Activated naive CD8-positive, alpha-beta T cell treated with anti-CD3 and anti-CD28 coated beads for 36 hours (primary cell): ENCODE results near the gene CLCNKB. TPM values are rescaled to one million over a fixed set of nuclear protein-coding genes. Genes with fewer than 3 reads are reported as not detected.

Experiments
- DNase-seq: peaks from one replicate; pipeline ENCODE4 v3.0.0; 2021
- H3K27ac Mint-ChIP-seq: one replicate; pipeline ENCODE4 v1.8.0; 2022; ENCODE audit warnings: mild to moderate bottlenecking, moderate library complexity, mixed read lengths
- H3K27me3 Mint-ChIP-seq: one replicate; pipeline ENCODE4 v1.8.0; 2022; ENCODE audit warnings: mild to moderate bottlenecking, mixed read lengths
- H3K36me3 Mint-ChIP-seq: one replicate; pipeline ENCODE4 v1.8.0; 2021; ENCODE audit warnings: mild to moderate bottlenecking, mixed read lengths
- H3K4me1 Mint-ChIP-seq: one replicate; pipeline ENCODE4 v1.8.0; 2021; ENCODE audit warnings: mixed read lengths
- H3K4me3 Mint-ChIP-seq: one replicate; pipeline ENCODE4 v1.8.0; 2022; ENCODE audit warnings: mild to moderate bottlenecking, moderate library complexity, mixed read lengths
- H3K9me3 Mint-ChIP-seq: one replicate; pipeline ENCODE4 v1.8.0; 2022; ENCODE audit warnings: mixed read lengths
- total RNA-seq, 2 experiments: library from RNA; stranded (reverse); gene quantifications; one replicate each; pipeline ENCODE4 v1.2.3, GENCODE V29; 2021

The CLCNKB gene
- total RNA-seq, 2 experiments from 2014 or later = not detected

- Mint-ChIP-seq H3K36me3 (no peaks in the 10 kb centered on the region), H3K4me3 (no peak overlapping the region), H3K4me1 (peaks cover 6% of the 10 kb centered on the region), H3K27me3 (no peaks in the 10 kb centered on the region), H3K27ac (no peak overlapping the region), H3K9me3 (no peaks in the 10 kb centered on the region)
- DNase-seq = no peak
Observed at GRCh38 chr1:16081636-16082035, 38.1 kb downstream of the CLCNKB start.

GRCh38 chr1:16082283-16083038 is 38.9 kb downstream of the CLCNKB start:
- Mint-ChIP-seq H3K36me3 (no peaks in the 10 kb centered on the region), H3K9me3 (no peaks in the 10 kb centered on the region), H3K4me1 (peaks cover 6% of the 10 kb centered on the region), H3K27me3 (no peaks in the 10 kb centered on the region), H3K27ac (no peak overlapping the region), H3K4me3 (no peak overlapping the region)
- DNase-seq = peak; percentile 59

DNA sequence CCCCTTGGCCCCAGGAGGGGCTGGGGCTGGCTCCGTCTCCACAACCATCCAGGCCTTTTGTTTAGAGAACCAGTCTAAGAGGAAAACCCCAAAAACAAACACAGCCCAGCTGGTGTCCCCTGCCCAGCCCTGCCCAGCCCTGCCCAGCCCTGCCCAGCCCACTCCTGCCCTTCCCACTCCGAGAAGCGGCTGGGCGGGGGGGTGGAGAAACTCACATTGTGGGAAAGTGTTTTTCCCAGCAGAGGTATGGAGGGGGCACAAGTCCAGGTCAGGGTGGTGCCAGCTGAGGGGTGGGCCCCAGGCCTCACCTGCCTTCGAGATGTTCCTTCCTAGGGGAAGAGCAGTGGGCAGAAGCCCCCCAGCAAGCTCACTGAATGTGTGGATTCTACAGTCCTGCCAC is 39.9 kb downstream of the CLCNKB start:
- no peak for DNase-seq
- H3K36me3 Mint-ChIP-seq = no peaks in the 10 kb centered on the region
- H3K4me1 Mint-ChIP-seq = peaks cover 6% of the 10 kb centered on the region
- H3K9me3 Mint-ChIP-seq = no peaks in the 10 kb centered on the region
- H3K27ac Mint-ChIP-seq = no peak overlapping the region
- no peaks in the 10 kb centered on the region for H3K27me3 Mint-ChIP-seq
- H3K4me3 Mint-ChIP-seq = no peak overlapping the region

- Mint-ChIP-seq H3K36me3 (no peaks in the 10 kb centered on the region), H3K4me1 (no peaks in the 10 kb centered on the region), H3K27ac (no peak overlapping the region), H3K27me3 (no peaks in the 10 kb centered on the region), H3K9me3 (no peaks in the 10 kb centered on the region), H3K4me3 (no peak overlapping the region)
- no peak for DNase-seq
Observed at GRCh38 chr1:16085522-16085921, 41.9 kb downstream of the CLCNKB start.

DNA sequence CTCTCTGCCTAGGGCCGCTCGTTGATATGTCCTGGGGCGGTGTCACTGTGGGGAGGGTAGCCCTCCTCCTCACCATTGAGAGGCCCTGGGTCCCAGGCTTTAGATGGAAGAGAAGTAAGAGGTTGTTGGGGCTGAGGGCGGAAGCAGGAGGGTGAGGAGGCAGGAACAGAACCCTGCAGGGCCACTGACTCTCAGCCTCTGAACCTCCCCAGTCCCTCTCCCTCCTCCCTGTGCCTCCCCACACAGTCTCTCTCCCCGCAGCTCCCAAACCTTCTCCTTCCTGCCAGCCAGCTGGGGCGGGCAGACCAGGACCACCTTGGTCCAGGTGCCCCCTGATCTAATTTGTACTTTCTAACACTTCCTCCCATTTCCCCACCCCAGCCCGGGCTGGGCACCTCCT is 44.2 kb downstream of the CLCNKB start:
- H3K27me3 Mint-ChIP-seq = no peaks in the 10 kb centered on the region
- no peak for DNase-seq
- H3K4me3 Mint-ChIP-seq = no peak overlapping the region
- no peak overlapping the region for H3K27ac Mint-ChIP-seq
- no peaks in the 10 kb centered on the region for H3K9me3 Mint-ChIP-seq
- H3K36me3 Mint-ChIP-seq = no peaks in the 10 kb centered on the region
- no peaks in the 10 kb centered on the region for H3K4me1 Mint-ChIP-seq

DNA sequence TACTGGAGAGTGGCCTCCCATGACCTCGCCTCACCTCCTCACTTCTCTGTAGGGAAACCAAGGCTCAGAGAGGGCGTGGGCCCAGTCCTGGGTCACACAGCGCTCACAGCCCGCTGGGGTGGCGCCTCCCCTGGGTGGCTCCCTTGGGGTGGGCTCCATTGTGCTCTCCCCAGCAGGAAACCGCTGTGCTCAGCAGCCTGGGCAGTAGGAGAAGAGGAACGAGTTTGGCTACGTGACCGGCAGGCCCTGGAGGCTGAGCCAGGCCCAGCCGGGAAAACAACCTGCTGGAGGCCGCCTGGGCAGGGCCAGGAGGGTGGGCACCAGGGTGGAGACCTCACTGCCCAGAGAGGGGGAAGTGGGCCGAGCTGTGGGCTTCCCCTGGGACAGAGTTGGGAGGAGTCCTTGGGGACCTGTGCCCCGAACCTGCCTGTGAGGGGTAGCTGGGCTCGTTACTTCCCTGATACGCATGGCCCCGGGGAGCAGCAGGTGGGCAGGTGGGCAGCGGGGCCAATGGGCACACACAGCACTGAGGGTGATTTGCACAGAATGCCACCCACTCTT is 44.8 kb downstream of the CLCNKB start:
- Mint-ChIP-seq H3K9me3 (no peaks in the 10 kb centered on the region), H3K36me3 (no peaks in the 10 kb centered on the region), H3K4me1 (no peaks in the 10 kb centered on the region), H3K27me3 (no peaks in the 10 kb centered on the region), H3K27ac (no peak overlapping the region), H3K4me3 (no peak overlapping the region)
- DNase-seq = no peak

DNA sequence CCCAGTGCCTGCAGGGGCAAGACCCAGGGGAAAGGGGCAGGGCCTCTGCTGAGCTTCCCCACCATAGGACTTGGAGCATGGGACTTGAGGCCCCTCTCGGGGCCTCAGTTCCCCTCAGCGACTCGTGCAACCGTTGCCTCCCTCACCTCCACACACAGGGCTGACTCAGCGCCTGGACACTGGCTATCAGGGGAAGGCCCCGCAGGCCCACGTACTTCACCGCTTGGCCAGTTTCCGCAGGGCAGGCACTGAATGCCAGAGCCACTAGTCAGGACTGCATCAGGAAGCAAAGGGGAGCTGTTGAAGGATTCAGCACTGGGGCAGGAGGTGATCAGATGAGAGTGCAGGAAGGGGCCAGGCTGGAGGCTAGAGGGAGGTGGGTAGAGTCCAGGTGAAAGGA is 45.4 kb downstream of the CLCNKB start:
- no peak overlapping the region for H3K27ac Mint-ChIP-seq
- no peaks in the 10 kb centered on the region for H3K27me3 Mint-ChIP-seq
- no peaks in the 10 kb centered on the region for H3K4me1 Mint-ChIP-seq
- H3K36me3 Mint-ChIP-seq = no peaks in the 10 kb centered on the region
- H3K4me3 Mint-ChIP-seq = no peak overlapping the region
- no peaks in the 10 kb centered on the region for H3K9me3 Mint-ChIP-seq
- no peak for DNase-seq

DNA sequence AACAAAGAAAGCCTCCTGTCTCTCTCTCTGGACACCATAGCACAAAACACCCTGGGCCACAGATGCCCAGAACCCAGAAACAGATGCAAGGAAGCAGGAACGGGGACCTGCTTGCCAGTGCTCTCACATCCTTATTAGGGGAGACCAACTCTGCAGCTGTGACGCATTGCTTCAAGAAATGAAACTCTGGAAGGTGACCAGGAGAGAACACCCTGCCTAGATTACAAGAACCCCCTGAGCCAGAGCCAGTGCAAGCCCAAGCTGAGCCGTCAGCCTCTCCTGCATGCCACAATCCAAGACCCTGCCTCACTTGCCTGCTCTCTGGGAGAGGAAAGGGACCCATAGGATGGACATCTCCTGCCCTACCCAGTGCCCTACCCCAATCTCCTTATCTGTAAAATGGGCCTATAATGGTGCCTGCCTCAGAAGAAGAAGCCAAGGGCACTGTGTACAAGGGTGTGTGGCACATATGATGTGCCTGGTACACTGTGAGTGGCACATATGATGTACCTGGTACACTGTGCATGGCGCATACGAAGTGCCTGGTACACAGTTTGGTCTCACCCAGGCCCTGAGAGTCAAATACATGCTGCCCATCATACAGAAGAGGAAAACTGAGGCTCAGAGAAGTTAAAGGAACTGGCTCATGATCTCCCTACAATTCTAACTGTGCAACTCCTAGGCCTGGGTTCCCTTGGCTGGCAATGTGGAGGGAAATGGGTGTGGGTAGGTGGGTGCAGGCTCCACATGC is 46.7 kb downstream of the CLCNKB start:
- Mint-ChIP-seq H3K36me3 (no peaks in the 10 kb centered on the region), H3K4me3 (no peak overlapping the region), H3K4me1 (no peaks in the 10 kb centered on the region), H3K27me3 (no peaks in the 10 kb centered on the region), H3K27ac (no peak overlapping the region), H3K9me3 (no peaks in the 10 kb centered on the region)
- DNase-seq = no peak

DNA sequence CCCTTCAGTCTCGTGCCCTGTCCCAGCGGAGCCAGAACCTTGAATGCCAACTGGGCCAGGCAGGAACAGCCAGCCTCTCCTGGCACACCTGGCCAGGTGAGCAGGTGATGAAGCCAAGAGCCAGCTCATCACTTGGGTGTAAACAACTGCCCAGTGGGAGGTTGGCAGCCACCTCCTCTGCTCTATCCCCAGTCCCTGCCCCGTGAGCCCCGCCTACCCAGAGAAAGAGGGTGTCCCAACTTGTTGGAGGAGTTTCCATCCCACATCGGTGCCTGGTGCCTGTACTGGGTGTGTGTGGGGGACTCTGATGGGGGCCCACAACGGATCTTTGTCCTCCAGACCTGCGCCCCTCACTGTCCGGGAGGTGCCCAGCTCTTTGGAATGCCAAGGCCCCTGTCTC is 47.7 kb downstream of the CLCNKB start:
- Mint-ChIP-seq H3K4me3 (no peak overlapping the region), H3K4me1 (no peaks in the 10 kb centered on the region), H3K27ac (no peak overlapping the region), H3K9me3 (no peaks in the 10 kb centered on the region), H3K36me3 (no peaks in the 10 kb centered on the region), H3K27me3 (peaks cover 3% of the 10 kb centered on the region)
- DNase-seq = no peak

DNA sequence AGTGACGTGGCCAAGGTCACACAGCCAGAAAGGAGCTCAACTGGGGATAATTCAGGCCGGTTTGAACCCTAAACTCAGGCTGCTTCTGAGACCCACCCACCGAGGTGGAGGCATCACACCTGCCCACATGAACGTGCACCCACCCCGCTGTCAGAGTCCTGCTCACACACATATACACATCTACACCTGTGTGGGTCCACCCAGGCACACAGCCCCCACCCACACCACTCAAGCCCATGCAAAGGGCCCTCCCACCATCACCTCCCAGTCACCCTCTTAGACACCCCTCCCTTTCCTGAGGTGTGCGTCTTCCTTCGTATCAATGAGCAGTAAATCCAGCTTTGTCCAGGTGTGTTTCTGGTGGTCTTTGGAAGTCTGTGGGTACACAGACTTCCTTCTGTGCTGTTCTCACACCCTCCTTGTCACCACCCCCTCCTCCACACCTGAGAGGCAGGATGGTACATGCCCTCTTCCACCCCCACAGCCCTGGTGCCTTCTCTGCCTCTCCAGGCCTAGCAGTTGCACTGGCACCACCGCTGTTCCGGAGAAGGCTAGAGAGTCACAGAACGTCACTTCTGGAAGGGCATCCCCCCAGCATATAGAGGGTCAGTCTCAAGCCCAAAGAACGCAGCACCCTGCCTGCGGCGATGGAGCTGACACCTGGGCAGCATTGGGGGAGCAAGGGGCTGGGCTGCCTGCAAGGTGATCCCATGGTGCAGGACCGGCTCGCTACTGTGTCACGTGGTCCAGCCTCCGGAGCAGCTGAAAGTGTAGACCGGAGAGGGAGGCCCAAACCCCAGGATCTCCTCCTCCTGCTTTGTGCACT is 48.7 kb downstream of the CLCNKB start:
- Mint-ChIP-seq H3K27me3 (peaks cover 7% of the 10 kb centered on the region), H3K36me3 (no peaks in the 10 kb centered on the region), H3K9me3 (no peaks in the 10 kb centered on the region), H3K4me1 (no peaks in the 10 kb centered on the region), H3K27ac (no peak overlapping the region), H3K4me3 (no peak overlapping the region)
- no peak for DNase-seq

GRCh38 chr1:16092923-16093511 is 49.4 kb downstream of the CLCNKB start:
- H3K9me3 Mint-ChIP-seq = no peaks in the 10 kb centered on the region
- no peak overlapping the region for H3K27ac Mint-ChIP-seq
- no peaks in the 10 kb centered on the region for H3K4me1 Mint-ChIP-seq
- no peak for DNase-seq
- peaks cover 7% of the 10 kb centered on the region for H3K27me3 Mint-ChIP-seq
- no peak overlapping the region for H3K4me3 Mint-ChIP-seq
- H3K36me3 Mint-ChIP-seq = no peaks in the 10 kb centered on the region

GRCh38 chr1:16093611-16094010 is 50.0 kb downstream of the CLCNKB start:
- DNase-seq = no peak
- no peaks in the 10 kb centered on the region for H3K4me1 Mint-ChIP-seq
- H3K27me3 Mint-ChIP-seq = peaks cover 7% of the 10 kb centered on the region
- H3K4me3 Mint-ChIP-seq = no peak overlapping the region
- H3K27ac Mint-ChIP-seq = no peak overlapping the region
- no peaks in the 10 kb centered on the region for H3K9me3 Mint-ChIP-seq
- no peaks in the 10 kb centered on the region for H3K36me3 Mint-ChIP-seq

DNA sequence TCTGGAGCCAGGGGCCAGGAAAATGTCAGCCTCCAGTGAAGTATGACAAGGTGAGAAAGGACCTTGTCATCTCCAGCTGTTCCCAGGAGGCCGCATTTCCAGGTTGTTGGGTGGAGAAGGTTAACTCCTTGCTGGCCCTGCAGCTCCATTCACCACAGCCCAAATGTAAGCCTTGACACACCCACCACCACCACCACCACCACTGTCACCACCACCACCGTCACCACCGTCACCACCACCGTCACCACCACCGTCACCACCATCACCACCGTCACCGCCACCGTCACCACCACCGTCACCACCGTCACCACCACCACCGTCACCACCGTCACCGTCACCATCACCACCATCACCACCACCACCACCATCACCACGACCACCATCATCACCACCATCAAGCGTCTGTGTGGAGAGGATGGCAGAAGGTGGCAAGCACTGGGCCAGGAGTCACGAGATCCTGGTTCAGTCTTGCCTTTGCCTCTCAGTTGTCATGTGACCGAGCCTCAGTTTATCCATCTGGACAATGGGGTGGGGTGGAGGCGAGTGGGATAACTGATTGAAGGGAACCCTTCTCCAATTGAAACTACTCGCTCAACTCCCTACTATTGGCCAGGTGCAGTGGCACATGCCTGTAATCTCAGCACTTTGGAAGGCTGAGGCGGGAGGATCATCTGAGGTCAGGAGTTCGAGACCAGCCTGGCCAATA is 51.0 kb downstream of the CLCNKB start:
- Mint-ChIP-seq H3K36me3 (no peaks in the 10 kb centered on the region), H3K4me3 (no peak overlapping the region), H3K27ac (no peak overlapping the region), H3K27me3 (peaks cover 7% of the 10 kb centered on the region), H3K4me1 (no peaks in the 10 kb centered on the region), H3K9me3 (no peaks in the 10 kb centered on the region)
- no peak for DNase-seq

- H3K4me1 Mint-ChIP-seq = no peaks in the 10 kb centered on the region
- H3K9me3 Mint-ChIP-seq = no peaks in the 10 kb centered on the region
- DNase-seq = no peak
- H3K4me3 Mint-ChIP-seq = no peak overlapping the region
- peaks cover 7% of the 10 kb centered on the region for H3K27me3 Mint-ChIP-seq
- H3K36me3 Mint-ChIP-seq = no peaks in the 10 kb centered on the region
- H3K27ac Mint-ChIP-seq = no peak overlapping the region
Observed at GRCh38 chr1:16095447-16095846, 51.9 kb downstream of the CLCNKB start.
